Dermis lymphatic vessel endothelial cell (primary cell): ENCODE measurements around the gene NOX5. TPM values are rescaled to one million over a fixed set of nuclear protein-coding genes. Genes with fewer than 3 reads are reported as not detected.

Source experiments
- total RNA-seq: library from RNA; depleted of rRNA; stranded (reverse); fragments of >200 nt; gene quantifications from 2 replicates; pipeline ENCODE4 v1.2.1, GENCODE V29; 2014

The NOX5 gene, protein sequence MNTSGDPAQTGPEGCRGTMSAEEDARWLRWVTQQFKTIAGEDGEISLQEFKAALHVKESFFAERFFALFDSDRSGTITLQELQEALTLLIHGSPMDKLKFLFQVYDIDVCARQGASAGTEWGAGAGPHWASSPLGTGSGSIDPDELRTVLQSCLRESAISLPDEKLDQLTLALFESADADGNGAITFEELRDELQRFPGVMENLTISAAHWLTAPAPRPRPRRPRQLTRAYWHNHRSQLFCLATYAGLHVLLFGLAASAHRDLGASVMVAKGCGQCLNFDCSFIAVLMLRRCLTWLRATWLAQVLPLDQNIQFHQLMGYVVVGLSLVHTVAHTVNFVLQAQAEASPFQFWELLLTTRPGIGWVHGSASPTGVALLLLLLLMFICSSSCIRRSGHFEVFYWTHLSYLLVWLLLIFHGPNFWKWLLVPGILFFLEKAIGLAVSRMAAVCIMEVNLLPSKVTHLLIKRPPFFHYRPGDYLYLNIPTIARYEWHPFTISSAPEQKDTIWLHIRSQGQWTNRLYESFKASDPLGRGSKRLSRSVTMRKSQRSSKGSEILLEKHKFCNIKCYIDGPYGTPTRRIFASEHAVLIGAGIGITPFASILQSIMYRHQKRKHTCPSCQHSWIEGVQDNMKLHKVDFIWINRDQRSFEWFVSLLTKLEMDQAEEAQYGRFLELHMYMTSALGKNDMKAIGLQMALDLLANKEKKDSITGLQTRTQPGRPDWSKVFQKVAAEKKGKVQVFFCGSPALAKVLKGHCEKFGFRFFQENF
- total RNA-seq, result under 0.01 and 0.09 TPM in 2 replicates

DNA sequence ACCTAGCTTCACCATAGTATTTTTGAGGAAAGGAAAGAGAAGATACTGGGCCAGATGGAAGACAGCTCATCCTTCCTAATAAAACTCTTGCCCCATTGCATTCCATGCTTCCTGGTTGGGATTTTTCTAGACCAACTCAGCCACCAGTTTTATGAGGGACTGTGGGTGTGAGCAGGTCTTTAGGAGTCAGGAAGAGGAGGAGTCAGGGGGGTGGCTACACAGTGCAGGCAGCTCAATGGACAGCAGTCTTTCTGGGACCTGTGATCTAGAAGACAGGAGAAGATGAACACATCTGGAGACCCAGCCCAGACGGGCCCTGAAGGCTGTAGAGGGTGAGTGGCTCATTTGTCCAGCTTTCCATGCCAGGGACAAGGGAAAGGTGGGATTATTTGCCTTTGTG lies at the start of gene NOX5:
Gene NOX5 (plus strand): TSS at position 242 of the 400 bp plus-strand sequence. CDS start 41 bp downstream, at position 283.

Other genes with a start within 250 kb of the NOX5 start
- 49.7 and 72.0 TPM in 2 replicates for gene ANP32A, start 193.8 kb upstream of the NOX5 start, total RNA-seq
- 2.6 and 4.4 TPM in 2 replicates for gene SPESP1, start 84.2 kb upstream of the NOX5 start, total RNA-seq
- gene GLCE, start 145.9 kb downstream of the NOX5 start, total RNA-seq, result 30.9 and 37.5 TPM in 2 replicates